Activated gamma-delta T cell treated with Interleukin-2 at 50 U/mL for 16 hours (primary cell): Measurements from ENCODE around the gene MACROD2.
"Not testable (repeated sequence)": the region's sequence is repeated elsewhere in the genome, so short reads cannot be mapped to it uniquely, and the experiment has no call there.

Experiments used
- DNase-seq: peaks from one replicate; pipeline ENCODE4 v3.0.0-alpha.2; 2020

The MACROD2 gene

GRCh38 chr20:14981486-14981885 is 986.2 kb downstream of the MACROD2 start:
- not testable (repeated sequence) for DNase-seq

GRCh38 chr20:14982324-14982723 is 987.0 kb downstream of the MACROD2 start:
- not testable (repeated sequence) for DNase-seq

- no peak for DNase-seq
These were observed 989.0 kb downstream of the MACROD2 start for GRCh38 chr20:14984305-14984704.

- no peak for DNase-seq
These were observed 989.7 kb downstream of the MACROD2 start for GRCh38 chr20:14984768-14985622.

- no peak for DNase-seq
These were observed 990.8 kb downstream of the MACROD2 start for GRCh38 chr20:14986026-14986655.

GRCh38 chr20:14986656-14987055 is 991.3 kb downstream of the MACROD2 start:
- no peak for DNase-seq

- DNase-seq = no peak
These were observed 994.4 kb downstream of the MACROD2 start for GRCh38 chr20:14989535-14990290.

- no peak for DNase-seq
These were observed 995.7 kb downstream of the MACROD2 start for GRCh38 chr20:14991023-14991422.

GRCh38 chr20:14992153-14992552 is 996.8 kb downstream of the MACROD2 start:
- DNase-seq = no peak

GRCh38 chr20:14992961-14993360 is 997.6 kb downstream of the MACROD2 start:
- DNase-seq = no peak

GRCh38 chr20:14996883-14997672 is 1001.8 kb downstream of the MACROD2 start:
- no peak for DNase-seq

GRCh38 chr20:14997791-14998190 is 1002.5 kb downstream of the MACROD2 start:
- DNase-seq = no peak

- no peak for DNase-seq
These were observed 1010.1 kb downstream of the MACROD2 start for GRCh38 chr20:15005300-15005986.

- DNase-seq = no peak
These were observed 1016.3 kb downstream of the MACROD2 start for GRCh38 chr20:15011631-15012030.

- DNase-seq = no peak
These were observed 1017.2 kb downstream of the MACROD2 start for GRCh38 chr20:15012566-15012965.

GRCh38 chr20:15016875-15017274 is 1021.6 kb downstream of the MACROD2 start:
- DNase-seq = not testable (repeated sequence)

GRCh38 chr20:15018966-15019365 is 1023.6 kb downstream of the MACROD2 start:
- DNase-seq = no peak

- no peak for DNase-seq
These were observed 1025.5 kb downstream of the MACROD2 start for GRCh38 chr20:15020845-15021244.

- no peak for DNase-seq
These were observed 1027.6 kb downstream of the MACROD2 start for GRCh38 chr20:15022921-15023320.

- DNase-seq = no peak
These were observed 1031.4 kb downstream of the MACROD2 start for GRCh38 chr20:15026759-15027158.

- no peak for DNase-seq
These were observed 1035.5 kb downstream of the MACROD2 start for GRCh38 chr20:15030826-15031225.
